DND-41 (cell line): Measurements from ENCODE around the gene OR8H2.

Experiments used
- CTCF ChIP-seq: IDR thresholded peaks from 2 replicates; pipeline ENCODE4 v1.5.1; 2012; ENCODE audit warnings: borderline replicate concordance, low read length, moderate library complexity, mild to moderate bottlenecking; ENCODE audit not compliant: poor library complexity, severe bottlenecking; ENCODE audit errors: extremely low read depth
- EZH2 ChIP-seq: IDR thresholded peaks from 3 replicates; pipeline ENCODE4 v1.6.1; 2012; ENCODE audit warnings: borderline replicate concordance, low read depth, mild to moderate bottlenecking, moderate library complexity, low read length, inconsistent platforms; ENCODE audit not compliant: severe bottlenecking

- TF ChIP-seq CTCF (no peak), EZH2 (no peak)
Measured at GRCh38 chr11:56103210-56103737, at the start of gene OR8H2.
